CD4-positive, alpha-beta T cell treated with Interleukin-6 at 100 ng/mL for 8 hours (primary cell): ENCODE results near the gene GLP2R.
"Not testable (repeated sequence)": the region's sequence is repeated elsewhere in the genome, so short reads cannot be mapped to it uniquely, and the experiment has no call there.

Experiments used
- DNase-seq: peaks from one replicate; pipeline ENCODE4 v3.0.0-alpha.2; 2020; ENCODE audit warnings: mixed read lengths, low spot score

The GLP2R gene

GRCh38 chr17:9825641-9826150, at the start of gene GLP2R:
TSS of gene GLP2R (plus strand) at chr17:9825924. CDS start at chr17:9826064, 140 bp downstream.
- no peak for DNase-seq

DNA sequence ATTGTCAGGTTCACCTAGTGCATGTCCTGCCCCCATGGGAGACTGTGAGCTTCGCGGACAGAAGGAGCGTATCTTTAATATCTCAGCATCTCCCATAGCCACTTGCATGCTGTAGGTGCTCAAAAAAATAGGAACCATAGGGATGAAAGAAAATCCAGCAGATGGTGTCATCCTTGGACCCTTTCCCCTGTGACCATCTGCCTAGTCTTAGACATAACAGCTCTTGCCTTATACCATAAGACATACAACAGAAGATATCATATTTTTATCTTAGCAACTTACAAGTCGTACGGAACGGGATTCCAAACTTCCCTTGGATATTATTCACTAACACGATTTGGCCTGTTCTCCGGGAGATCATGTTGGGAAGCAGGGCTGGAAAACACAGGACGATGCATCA, 48.8 kb upstream of the GLP2R start:
- DNase-seq: no peak

GRCh38 chr17:9780552-9780951, 45.2 kb upstream of the GLP2R start:
- DNase-seq: no peak

DNA sequence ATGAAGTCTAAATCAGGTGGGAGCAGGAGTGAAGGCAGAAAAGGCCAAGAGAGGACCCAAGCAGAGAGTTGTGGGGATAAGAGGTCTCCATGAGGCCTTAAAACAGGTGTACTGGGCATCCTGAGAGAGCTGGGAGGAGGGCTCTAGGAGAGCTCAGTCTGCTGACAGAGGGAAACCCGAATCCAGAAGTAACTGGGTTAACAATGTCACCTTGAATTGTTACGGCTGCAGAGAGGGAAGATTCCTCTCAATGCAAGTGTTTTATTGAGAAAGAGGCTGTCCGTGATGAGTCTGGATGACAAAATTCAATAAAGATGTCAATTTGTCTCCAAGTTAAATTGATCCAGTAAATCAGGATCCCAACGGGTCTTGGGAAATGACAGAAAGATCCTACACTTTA, 42.7 kb upstream of the GLP2R start:
- DNase-seq: no peak

- not testable (repeated sequence) for DNase-seq
Measured at GRCh38 chr17:9783465-9783864, 42.3 kb upstream of the GLP2R start.

DNA sequence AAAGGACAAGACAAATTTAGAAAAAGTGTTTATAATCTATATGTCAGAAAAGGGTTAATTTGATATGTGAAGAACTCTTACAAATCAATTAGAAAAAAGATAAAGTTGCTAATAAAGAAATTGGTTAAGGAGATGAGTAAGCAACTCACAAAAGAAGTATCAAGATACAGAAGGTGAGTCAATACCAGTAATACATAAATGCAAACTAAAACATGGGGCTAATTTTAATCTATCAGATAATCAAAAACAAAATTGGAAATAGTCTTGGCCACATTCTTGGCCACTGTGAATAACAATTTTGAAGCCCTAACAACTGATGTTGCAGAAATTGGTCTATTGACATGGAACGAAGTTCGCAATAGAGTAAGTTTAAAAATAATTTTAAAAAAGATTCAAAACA, 41.2 kb upstream of the GLP2R start:
- no peak for DNase-seq

DNA sequence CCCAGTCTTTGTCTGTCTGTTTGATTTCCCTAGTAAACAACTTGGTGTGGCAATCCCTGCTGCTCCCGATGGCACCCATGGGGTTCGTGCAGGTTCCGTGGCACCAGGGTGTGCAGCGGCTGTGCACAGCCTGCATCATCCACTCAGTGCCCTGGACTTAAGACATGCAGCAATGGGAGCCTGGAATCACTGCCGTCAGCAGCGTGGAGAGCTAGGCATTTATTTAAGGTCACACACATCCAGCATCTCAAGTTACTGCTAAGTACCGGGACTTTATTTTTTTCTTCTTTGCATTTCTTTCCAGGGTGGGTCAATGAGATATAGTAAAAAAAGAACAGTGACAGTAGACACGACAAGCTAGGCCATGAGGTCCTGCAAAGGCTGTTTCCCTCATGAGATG, 37.1 kb upstream of the GLP2R start:
- no peak for DNase-seq

- DNase-seq: no peak
Measured at GRCh38 chr17:9790316-9790715, 35.4 kb upstream of the GLP2R start.

DNA sequence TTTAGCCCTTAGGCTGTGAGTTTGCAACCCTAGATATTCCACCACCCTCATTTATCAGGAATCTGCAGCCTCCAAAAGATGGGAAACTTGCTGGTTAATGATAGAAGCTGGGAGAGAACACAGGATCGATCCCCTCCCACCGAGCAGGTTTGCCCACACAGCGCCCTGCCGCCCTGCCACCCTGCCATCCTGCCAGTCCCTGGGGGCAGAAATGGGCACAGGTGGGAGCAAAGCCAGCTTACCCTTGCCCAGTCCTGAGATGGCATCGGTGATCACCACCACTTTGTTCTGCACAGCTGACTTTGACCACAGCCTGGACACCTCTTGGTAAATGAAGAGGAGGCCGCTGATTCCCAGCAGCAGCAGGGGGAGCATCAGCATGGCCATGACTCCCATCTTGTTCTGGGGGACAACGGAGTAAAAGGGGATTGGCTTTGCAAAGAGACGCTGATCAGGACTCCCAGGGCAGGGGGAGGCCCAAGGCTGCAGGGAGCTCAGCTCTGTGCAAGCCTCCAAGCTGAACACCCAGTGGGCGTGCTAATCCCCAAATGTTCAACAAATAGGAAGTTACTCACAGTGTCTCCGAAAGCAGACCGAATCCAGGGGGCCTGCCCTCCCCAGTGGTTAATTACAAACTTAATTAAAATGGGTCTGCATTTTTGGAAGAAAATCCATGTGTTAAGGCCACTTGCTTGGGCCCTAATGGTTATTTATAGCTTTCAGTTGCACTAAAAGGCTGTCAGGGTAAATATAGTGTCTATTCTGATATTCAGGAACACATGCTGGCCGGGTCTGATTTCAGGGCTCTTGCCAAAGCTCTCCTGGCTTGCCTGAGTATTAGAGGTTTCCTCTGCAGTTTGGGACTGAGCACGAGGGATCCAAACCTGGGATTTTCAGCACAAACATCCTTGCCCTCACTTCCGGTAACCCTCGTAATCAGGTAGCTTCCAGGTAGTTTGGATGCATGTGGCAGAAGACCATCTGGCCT, 34.5 kb upstream of the GLP2R start, which contains the start of gene DHRS7C:
Gene DHRS7C (minus strand): TSS at position 704 of the 988 bp plus-strand sequence. CDS start 308 bp downstream, at position 396.
- DNase-seq: no peak

DNA sequence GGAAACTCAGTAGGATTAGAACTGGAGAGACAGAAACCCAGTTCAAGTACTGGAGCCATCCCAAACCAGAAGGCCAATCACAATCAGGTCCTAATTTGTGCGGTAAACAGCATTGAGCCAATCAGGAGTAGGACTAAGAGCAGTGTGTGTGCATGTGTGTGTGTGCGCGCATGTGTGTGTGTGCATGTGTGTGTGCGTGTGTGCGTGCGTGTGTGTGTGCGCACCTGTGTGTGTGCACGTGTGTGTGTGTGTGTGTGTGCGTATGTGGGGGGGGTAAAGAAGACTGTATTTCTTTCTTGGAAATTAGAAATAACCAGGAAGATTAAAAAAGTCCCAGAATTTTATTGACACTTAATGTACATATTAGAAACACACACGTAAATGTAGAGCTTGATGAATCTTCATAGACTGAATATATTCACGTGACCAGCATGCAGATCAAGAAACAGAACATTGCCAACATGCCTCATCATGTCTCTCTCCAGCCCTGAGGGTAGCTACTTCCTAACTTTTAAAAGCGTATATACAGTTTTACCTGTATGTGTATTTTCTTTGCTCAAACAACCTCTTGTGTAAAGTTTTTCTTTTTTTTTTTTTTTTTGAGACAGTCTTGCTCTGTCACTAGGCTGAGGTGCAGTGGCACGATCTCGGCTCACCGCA, 33.4 kb upstream of the GLP2R start:
- DNase-seq: no peak

DNA sequence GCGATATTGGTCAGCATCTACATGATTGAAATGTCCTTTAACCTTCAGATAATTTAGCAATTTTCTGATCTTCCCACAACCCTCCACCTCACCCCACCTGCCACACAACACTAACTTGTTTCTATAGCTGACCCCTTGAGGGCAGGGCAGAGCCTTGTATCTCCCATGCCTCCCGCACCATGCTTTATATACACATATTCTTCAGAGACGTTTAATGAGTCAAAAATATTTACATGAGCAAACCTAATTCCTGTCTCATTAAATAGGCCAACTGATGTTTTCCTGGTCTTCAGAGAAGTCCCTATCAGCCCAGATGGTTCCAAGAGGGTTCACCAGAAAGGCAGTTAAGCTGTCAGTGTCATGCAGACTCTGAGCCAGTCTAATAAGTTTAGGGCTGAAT, 27.7 kb upstream of the GLP2R start:
- DNase-seq: no peak

- DNase-seq: no peak
Measured at GRCh38 chr17:9798724-9799123, 27.0 kb upstream of the GLP2R start.

GRCh38 chr17:9801505-9801904, 24.2 kb upstream of the GLP2R start:
- DNase-seq: no peak

DNA sequence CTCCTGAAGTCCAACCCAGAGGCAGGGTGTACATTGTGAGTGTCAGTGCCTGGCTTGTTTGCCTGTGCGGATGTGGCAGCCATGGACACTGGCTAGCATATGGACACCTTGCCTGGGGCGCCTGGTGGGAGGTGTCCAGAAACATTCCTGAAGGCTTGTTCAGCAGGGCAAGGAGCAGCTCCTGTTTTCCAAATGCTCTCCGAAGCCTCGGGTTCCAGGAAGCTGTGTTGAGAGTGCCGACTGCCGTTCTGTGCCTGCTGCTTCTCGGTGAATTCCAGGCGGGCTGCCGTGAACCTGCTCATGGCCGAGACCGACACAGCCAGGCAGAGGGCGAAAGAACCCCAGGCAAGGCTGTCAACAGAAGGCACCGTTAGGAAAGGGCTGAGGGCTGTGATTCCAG, 23.4 kb upstream of the GLP2R start:
- no peak for DNase-seq

DNA sequence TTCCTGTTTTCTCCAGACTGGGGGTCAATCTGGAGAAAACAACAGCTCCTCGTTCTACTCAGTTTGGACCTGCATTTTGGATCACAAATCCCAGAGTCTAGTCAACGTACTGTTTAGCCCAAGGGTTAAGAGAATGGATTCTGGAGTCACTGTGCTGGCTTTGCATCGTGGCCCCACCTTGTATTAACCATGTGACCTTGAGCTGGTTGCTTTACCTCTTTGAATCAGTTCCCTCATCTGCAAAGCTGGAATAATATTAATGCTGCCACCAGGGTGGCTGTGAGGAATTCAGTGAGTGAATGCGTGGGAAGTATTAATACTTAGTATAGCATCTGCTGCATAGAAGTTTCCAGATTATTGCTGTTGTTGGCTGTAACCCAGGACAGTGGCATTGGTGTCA, 23.0 kb upstream of the GLP2R start:
- no peak for DNase-seq

- no peak for DNase-seq
Measured at GRCh38 chr17:9805769-9806168, 20.0 kb upstream of the GLP2R start.

- DNase-seq: no peak
Measured at GRCh38 chr17:9806699-9807098, 19.0 kb upstream of the GLP2R start.

DNA sequence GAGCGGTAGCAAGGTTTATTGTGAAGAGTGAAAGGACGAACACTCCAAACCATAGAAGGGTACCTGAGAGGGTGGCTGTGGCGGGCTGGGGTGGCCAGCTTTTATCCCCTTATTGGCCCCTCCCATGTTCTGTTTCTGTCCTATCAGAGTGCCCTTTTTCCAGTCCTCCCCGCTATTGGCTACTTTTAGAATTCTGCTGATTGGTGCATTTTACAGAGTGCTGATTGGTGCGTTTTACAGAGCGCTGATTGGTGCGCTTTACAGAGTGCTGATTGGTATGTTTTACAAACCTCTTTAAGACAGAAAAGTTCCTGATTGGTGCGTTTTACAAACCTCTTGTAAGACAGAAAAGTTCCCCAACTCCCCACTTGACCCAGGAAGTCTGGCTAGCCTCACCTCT, 16.3 kb upstream of the GLP2R start:
- DNase-seq: no peak

DNA sequence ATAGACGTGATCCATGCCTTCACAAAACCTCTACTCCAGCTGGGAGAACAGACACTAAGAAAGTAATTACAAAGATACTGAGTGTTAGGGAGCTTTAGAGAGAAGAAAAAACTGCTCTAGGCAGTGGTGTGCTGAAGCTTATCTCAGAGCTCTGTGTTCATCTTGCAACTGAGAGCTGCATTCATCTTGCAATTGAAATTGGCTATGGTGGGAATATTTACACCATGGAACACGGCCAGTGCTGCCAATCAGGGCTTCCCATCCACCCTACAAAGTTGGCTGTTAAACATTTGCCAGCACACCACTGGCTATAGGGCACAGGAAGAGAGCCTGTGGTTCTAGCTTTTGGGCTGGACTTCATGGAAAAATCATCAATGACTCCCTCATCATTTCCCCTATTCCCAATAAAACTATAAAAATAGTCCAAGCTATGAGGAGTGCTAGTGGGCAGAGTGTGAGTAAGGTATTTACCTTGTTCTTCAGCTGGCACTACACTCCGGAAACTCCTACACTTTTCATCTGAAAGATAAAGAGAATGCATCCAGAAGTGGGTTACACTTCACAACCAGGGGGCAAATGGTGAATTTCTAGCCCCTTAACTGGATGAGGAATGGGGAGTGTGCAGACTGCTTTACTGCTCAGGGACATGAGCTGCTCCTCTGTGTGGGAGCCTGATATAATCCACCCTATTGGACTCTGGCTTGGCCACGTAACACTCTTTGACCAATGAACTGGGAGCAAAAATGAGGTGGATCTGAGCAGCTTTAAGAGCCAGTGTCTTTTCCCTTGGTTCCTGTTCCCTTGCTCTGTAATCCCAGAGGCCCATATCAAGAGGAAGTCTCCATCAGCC, 15.4 kb upstream of the GLP2R start:
- no peak for DNase-seq

- DNase-seq: no peak
Measured at GRCh38 chr17:9811086-9811485, 14.6 kb upstream of the GLP2R start.

GRCh38 chr17:9811537-9811936, 14.2 kb upstream of the GLP2R start:
- no peak for DNase-seq

- no peak for DNase-seq
Measured at GRCh38 chr17:9813166-9813565, 12.6 kb upstream of the GLP2R start.
